Measurements from ENCODE around the gene PLXNB3.

PLXNB3 gene

DNA sequence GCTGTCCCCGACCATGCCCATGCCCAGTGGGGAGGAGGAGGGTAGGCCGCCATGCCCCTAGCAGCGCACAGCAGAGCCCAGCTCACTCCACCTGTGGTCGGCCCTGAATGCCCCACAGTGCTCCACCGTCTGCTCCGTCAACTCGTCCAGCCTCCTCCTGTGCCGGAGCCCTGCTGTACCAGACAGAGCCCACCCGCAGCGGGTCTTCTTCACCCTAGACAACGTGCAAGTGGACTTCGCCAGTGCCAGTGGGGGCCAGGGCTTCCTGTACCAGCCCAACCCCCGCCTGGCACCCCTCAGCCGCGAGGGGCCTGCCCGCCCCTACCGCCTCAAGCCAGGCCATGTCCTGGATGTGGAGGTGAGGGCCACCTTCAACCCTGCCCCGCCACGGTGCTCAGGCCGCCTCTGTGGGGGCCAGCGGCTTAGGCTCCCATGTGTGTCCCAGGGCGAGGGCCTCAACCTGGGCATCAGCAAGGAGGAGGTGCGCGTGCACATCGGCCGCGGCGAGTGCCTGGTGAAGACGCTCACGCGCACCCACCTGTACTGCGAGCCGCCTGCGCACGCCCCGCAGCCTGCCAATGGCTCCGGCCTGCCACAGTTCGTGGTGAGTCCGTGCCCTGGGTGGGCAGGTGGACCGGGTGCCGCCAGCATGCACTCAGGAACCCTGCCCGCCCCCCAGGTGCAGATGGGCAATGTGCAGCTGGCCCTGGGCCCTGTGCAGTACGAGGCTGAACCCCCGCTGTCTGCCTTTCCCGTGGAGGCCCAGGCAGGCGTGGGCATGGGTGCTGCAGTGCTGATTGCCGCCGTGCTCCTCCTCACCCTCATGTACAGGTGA is 9.9 kb downstream of the PLXNB3 start:
- TF ChIP-seq JUND (IDR thresholded peaks at IDR 0.05; ENCODE audit: low read depth), result no peak
- DNase-seq (ENCODE audit: low read depth in 1 of 2, low spot score in 1 of 2), result no peak
- in situ Hi-C loops (cut with HindIII; ENCODE audit: low pct_unique_long_range_greater_than_20kb, low sequenced_read_pairs), result no loop called here

DNA sequence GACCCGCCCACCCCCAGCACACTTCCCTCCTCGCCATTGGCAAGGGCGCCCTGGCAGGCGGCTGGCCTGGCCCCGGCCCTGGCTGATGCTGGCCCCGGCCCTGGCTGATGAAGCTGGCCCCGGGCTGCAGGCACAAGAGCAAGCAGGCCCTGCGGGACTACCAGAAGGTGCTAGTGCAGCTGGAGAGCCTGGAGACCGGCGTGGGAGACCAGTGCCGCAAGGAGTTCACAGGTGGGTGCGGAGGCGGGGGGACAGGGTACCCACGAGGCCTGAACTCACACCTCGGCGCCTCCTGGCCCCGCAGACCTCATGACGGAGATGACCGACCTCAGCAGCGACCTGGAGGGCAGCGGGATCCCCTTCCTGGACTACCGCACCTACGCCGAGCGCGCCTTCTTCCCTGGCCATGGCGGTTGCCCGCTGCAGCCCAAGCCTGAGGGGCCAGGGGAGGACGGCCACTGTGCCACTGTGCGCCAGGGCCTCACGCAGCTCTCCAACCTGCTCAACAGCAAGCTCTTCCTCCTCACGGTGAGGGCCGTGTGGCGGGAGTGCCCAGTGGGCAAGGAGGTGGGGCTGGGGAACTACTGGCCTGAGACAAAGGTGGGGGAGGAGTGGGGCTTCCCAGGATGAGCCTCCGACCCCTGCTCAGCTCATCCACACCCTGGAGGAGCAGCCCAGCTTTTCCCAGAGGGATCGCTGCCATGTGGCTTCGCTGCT is 10.7 kb downstream of the PLXNB3 start:
- in situ Hi-C loops (cut with HindIII; ENCODE audit: low pct_unique_long_range_greater_than_20kb, low sequenced_read_pairs), result no loop called here
- no peak for DNase-seq (ENCODE audit: low read depth in 1 of 2, low spot score in 1 of 2)
- TF ChIP-seq JUND (IDR thresholded peaks at IDR 0.05; ENCODE audit: low read depth), result no peak

DNA sequence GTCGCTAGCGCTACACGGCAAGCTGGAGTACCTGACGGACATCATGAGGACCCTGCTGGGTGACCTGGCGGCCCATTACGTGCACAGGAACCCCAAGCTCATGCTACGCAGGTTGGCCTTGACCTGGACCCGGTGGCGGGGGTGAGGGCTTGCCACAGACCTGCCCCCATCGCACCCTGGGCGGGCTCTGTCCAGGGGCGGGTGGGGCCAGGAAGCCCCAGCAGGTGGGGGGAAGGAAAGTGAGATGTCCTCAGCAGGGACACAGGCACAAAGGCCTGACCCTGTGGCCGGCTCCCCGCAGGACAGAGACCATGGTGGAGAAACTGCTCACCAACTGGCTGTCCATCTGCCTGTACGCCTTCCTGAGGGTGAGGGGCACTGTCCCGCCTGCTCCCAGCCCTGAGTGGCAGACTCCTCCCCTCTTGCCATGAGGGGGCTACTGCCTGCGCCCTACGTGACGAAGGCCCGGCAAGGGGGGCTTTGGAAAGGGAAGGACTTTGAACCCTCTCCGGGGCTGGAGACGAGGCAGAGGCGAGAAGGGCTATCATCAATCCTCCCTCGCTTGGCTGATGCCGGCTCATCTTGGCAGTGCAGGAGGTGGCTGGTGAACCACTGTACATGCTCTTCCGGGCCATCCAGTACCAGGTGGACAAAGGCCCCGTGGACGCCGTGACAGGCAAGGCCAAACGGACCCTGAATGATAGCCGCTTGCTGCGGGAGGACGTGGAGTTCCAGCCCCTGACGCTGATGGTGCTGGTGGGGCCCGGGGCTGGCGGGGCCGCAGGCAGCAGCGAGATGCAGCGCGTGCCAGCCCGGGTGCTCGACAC is 11.5 kb downstream of the PLXNB3 start:
- TF ChIP-seq JUND (IDR thresholded peaks at IDR 0.05; ENCODE audit: low read depth), result no peak
- in situ Hi-C loops (cut with HindIII; ENCODE audit: low pct_unique_long_range_greater_than_20kb, low sequenced_read_pairs), result no loop called here
- DNase-seq (ENCODE audit: low read depth in 1 of 2, low spot score in 1 of 2), result no peak

DNA sequence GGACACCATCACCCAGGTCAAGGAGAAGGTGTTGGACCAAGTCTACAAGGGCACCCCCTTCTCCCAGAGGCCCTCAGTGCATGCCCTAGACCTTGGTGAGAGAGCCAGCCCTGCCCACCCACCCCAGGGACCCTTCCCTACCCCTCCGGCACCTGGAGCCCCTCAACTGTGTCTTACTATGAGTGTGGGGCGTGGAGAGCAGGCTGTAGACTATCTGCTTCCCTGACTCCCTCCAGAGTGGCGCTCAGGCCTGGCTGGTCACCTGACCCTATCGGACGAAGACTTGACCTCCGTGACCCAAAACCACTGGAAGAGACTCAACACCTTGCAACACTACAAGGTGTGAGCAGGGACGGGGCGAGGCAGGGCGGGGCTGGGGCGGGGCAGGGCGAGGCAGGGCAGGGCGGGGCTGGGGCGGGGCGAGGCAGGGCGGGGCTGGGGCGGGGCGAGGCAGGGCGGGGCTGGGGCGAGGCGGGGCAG is 12.1 kb downstream of the PLXNB3 start:
- TF ChIP-seq JUND (IDR thresholded peaks at IDR 0.05; ENCODE audit: low read depth), result no peak
- no peak for DNase-seq (ENCODE audit: low read depth in 1 of 2, low spot score in 1 of 2)
- in situ Hi-C loops (cut with HindIII; ENCODE audit: low pct_unique_long_range_greater_than_20kb, low sequenced_read_pairs), result no loop called here

DNA sequence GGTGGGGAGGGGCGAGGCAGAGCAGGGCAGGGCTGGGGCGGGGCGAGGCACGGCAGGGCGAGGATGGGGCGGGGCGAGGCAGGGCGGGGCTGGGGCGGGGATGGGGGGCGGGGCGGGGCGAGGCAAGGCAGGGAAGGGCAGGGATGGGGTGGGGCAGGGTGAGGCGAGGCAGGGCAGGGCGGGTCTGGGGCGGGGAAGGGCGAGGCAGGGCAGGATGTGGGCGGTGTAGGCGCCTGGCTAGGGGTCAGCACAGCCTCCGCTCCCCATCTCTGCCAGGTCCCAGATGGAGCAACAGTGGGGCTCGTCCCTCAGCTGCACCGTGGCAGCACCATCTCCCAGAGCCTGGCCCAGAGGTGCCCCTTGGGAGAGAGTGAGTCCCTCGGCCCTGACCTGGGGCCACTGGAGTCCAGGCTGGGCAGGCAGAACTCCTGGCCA is 12.6 kb downstream of the PLXNB3 start:
- no peak for DNase-seq (ENCODE audit: low read depth in 1 of 2, low spot score in 1 of 2)
- no peak for TF ChIP-seq JUND (IDR thresholded peaks at IDR 0.05; ENCODE audit: low read depth)
- in situ Hi-C loops (cut with HindIII; ENCODE audit: low pct_unique_long_range_greater_than_20kb, low sequenced_read_pairs), result no loop called here

DNA sequence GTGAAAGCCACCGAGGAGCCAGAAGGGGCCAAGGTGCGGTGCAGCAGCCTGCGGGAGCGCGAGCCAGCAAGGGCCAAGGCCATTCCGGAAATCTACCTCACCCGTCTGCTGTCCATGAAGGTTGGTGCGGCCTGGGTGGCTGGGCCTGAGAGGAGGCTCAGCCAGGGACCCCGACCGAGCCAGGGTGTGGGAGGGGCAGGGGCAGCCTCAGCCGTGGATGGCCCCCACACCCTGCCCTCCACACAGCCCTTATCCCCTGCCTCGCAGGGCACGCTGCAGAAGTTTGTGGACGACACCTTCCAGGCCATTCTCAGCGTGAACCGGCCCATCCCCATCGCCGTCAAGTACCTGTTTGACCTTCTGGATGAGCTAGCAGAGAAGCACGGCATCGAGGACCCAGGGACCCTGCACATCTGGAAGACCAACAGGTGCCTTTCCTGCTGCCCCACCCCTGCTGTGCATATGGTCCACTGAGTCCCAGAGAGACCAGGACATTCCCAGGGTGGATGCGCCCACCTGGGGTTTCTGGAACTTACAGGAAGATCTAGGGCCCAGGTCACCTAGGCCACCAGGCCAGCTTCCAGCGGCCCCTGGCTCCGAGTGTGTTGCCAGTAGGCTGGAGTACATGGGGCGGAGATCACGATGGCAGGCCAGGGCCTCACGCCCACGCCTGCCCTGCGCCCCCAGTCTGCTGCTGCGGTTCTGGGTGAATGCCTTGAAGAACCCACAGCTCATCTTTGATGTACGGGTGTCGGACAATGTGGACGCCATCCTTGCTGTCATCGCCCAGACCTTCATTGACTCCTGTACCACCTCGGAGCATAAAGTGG is 13.4 kb downstream of the PLXNB3 start:
- no peak for DNase-seq (ENCODE audit: low read depth in 1 of 2, low spot score in 1 of 2)
- TF ChIP-seq JUND (IDR thresholded peaks at IDR 0.05; ENCODE audit: low read depth), result no peak

DNA sequence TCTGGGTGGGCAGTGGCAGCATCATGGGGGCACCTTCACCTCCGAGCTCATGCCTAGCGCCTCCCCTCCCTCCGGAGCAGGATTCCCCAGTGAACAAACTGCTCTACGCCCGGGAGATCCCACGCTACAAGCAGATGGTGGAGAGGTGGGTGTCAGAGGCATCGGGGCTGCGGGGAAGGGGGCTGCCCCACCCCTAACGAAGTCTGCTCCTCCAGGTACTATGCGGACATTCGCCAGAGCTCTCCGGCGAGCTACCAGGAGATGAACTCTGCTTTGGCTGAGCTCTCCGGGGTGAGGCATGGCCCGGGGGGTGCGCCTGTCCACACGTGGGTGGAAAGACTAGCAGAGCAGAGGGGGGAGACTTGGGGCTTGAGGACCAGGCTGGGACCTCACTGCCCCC is 14.1 kb downstream of the PLXNB3 start:
- in situ Hi-C loops (cut with HindIII; ENCODE audit: low pct_unique_long_range_greater_than_20kb, low sequenced_read_pairs), result no loop called here
- TF ChIP-seq JUND (IDR thresholded peaks at IDR 0.05; ENCODE audit: low read depth), result no peak
- DNase-seq (ENCODE audit: low read depth in 1 of 2, low spot score in 1 of 2), result no peak

More for the DNA sequence above, 13.4 kb downstream of the PLXNB3 start:
- in situ Hi-C loops (cut with HindIII; ENCODE audit: low pct_unique_long_range_greater_than_20kb, low sequenced_read_pairs), result no loop called here

- in situ Hi-C loops (cut with HindIII; ENCODE audit: low pct_unique_long_range_greater_than_20kb, low sequenced_read_pairs), result no loop called here
- no peak for DNase-seq (ENCODE audit: low read depth in 1 of 2, low spot score in 1 of 2)
- no peak for TF ChIP-seq JUND (IDR thresholded peaks at IDR 0.05; ENCODE audit: low read depth)
Observed at GRCh38 chrX:153778684-153779101, 14.6 kb downstream of the PLXNB3 start.

- in situ Hi-C loops (cut with HindIII; ENCODE audit: low pct_unique_long_range_greater_than_20kb, low sequenced_read_pairs), result no loop called here
- no peak for TF ChIP-seq JUND (IDR thresholded peaks at IDR 0.05; ENCODE audit: low read depth)
- no peak for DNase-seq (ENCODE audit: low read depth in 1 of 2, low spot score in 1 of 2)
Observed at GRCh38 chrX:153779891-153780677, 16.0 kb downstream of the PLXNB3 start.

GRCh38 chrX:153780678-153781427 is 16.8 kb downstream of the PLXNB3 start, which contains the start of gene SRPK3:
TSS of gene SRPK3 (plus strand) at chrX:153781041. CDS start at chrX:153781087, 46 bp downstream.
- TF ChIP-seq JUND (IDR thresholded peaks at IDR 0.05; ENCODE audit: low read depth), result no peak
- DNase-seq (ENCODE audit: low read depth in 1 of 2, low spot score in 1 of 2), result no peak
- in situ Hi-C loops (cut with HindIII; ENCODE audit: low pct_unique_long_range_greater_than_20kb, low sequenced_read_pairs), result no loop called here
